Heart right ventricle (tissue), 16 donors: Measurements from ENCODE around the gene COX10. TPM values are rescaled to one million over a fixed set of nuclear protein-coding genes. Genes with fewer than 3 reads are reported as not detected.
A peak's percentile ranks its signal among the peaks of the same experiment; 100 is the strongest.

Experiments used
- ATAC-seq, 8 donors: fragments of 200-7000 bp; cut with Tn5 transposase; one replicate each; pipeline ENCODE4 v1.9.1; 2020; ENCODE audit warnings: mild to moderate bottlenecking in 8 of 8, moderate library complexity in 8 of 8, moderate number of reproducible peaks in 1 of 8
- DNase-seq, 2 donors: peaks; one replicate each; pipeline ENCODE4 v3.0.0-alpha.2; 2020
- H3K27ac ChIP-seq, 10 donors: fragments of 200-600 bp; sonication (generic) in 2 of 10; one replicate each; pipeline versions ENCODE4 v1.5.0 to v1.8.0; 2020 to 2022; ENCODE audit warnings: mild to moderate bottlenecking in 3 of 10
- H3K27me3 ChIP-seq, 7 donors: fragments of 200-600 bp; one replicate each; pipeline ENCODE4 v1.8.0; 2021 to 2022; ENCODE audit warnings: mild to moderate bottlenecking in 2 of 7
- H3K36me3 ChIP-seq, 9 donors: fragments of 200-600 bp; sonication (generic) in 1 of 9; one replicate each; pipeline versions ENCODE4 v1.5.0 to v1.8.0; 2020 to 2022; ENCODE audit warnings: mild to moderate bottlenecking in 2 of 9
- H3K4me1 ChIP-seq, 9 donors: fragments of 200-600 bp; sonication (generic) in 1 of 9; one replicate each; pipeline versions ENCODE4 v1.5.0 to v1.8.0; 2020 to 2022; ENCODE audit warnings: mild to moderate bottlenecking in 4 of 9
- H3K4me3 ChIP-seq, 10 donors: fragments of 200-600 bp; sonication (generic) in 2 of 10; one replicate each; pipeline versions ENCODE4 v1.5.0 to v1.8.0; 2020 to 2022; ENCODE audit warnings: mild to moderate bottlenecking in 7 of 10, moderate library complexity in 2 of 10
- H3K9me3 ChIP-seq, 11 donors: fragments of 200-600 bp in 10 of 11; sonication (generic) in 2 of 11; one replicate each; pipeline versions ENCODE4 v1.5.0 to v1.8.0; 2013 to 2022; ENCODE audit warnings: mild to moderate bottlenecking in 2 of 11, control low read depth in 1 of 11, moderate library complexity in 1 of 11
- WGBS, 2 donors: extraction: QIAGEN DNeasy Blood & Tissue Kit; methylation state at CpG; one replicate each; pipeline ENCODE4 v1.1.7; 2013; ENCODE audit warnings: inconsistent platforms in 1 of 2; 5-methylcytosine and 5-hydroxymethylcytosine counted together
- intact Hi-C, 10 donors: fragments of 100-400 bp; cut with DNase I; formaldehyde crosslinking; loops; one replicate each; pipeline versions ENCODE4 v1.11.1 to v1.14.2; 2022
- polyA plus RNA-seq, 2 donors: library from polyadenylated mRNA; stranded (reverse); fragments of 200-250 nt; gene quantifications; one replicate each; pipeline ENCODE4 v1.2.3, GENCODE V29; 2013
- total RNA-seq, 10 donors: library from RNA; stranded (reverse); fragmentation: NEBNext Ultra II Directional in 3 of 10; extraction: Animal tissue kit (Norgen Biotek cat#: 25700) in 3 of 10; gene quantifications; one replicate each; pipeline versions ENCODE4 v1.2.1 to v1.2.4, GENCODE V29; 2021 to 2023
- TF ChIP-seq, protein P1 (sequence below), 9 donors: fragments of 200-600 bp; sonication (generic) in 2 of 9; IDR thresholded peaks; one replicate each; pipeline versions ENCODE4 v1.5.0 to v1.8.0; 2021 to 2022; ENCODE audit warnings: antibody characterized with exemption in 9 of 9, mild to moderate bottlenecking in 5 of 9, moderate library complexity in 1 of 9
- donor health status: Arrhythmogenic right ventricular cardiomyopathy.
- donor health status: ischemic (EF 13 %, LVEDD 7.1; RV severe dilation, severe dysfunction).
- donor health status: healthy with polysubstance abuse.
- donor health status: DM: no; HTN: yes; CAD: no.
- donor health status: DM: no; HTN: no; CAD: no.
- donor health status: ischemic (EF 25% LVEDD 6.9; RV normal size, moderate dysfunction).
- donor health status: ischemic (EF 25% LVEDD 5.7; RV mildly dilated, moderate dysfunction).
- donor health status: healthy.
- donor health status: DM: yes; HTN: yes; CAD: no.
- donor health status: Ischemic cardiomyopathy.
- donor health status: ischemic (EF 35%, LVEDD 5.7; RV mildly dilated, moderate dysfunction).
- donor health status: nonischemic (EF 11% LVEDD 7.7; RV severe dilation, severe dysfunction).
- donor health status: DM: yes; HTN: yes; CAD: no.
- donor health status: PGD.
- donor health status: ischemic (EF 29% LVEDD 5.4; RV normal size, mild dysfunction).
- donor health status: nonischemic (EF 23%, LVEDD 6.1; RV moderate dilation, normal function).

The COX10 gene
- total and polyA plus RNA-seq, 12 donors, result 18.7 to 73.1 (median 54.0) TPM

DNA sequence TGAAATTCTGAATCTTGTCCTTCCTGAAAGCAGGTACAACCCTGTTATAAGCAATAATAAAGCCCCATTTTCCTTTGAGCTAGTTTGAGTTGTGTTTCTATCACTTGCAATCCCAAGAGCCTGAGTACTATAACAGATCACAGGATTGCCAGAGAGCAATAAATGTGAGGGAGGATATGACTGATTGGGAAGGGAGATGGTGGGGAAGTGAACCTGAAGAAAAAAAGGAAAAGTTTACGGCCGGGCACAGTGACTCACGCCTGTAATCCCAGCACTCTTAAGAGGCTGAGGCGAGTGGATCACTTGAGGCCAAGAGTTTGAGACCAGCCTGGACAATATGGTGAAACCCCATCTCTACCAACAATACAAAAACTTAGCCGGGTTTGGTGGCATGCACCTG lies 80.4 kb downstream of the COX10 start:
- 94% methylated on average over 5 of the region's 5 CpGs for WGBS, 2 donors
- H3K36me3 ChIP-seq, result no peaks in the 10 kb centered on the region

DNA sequence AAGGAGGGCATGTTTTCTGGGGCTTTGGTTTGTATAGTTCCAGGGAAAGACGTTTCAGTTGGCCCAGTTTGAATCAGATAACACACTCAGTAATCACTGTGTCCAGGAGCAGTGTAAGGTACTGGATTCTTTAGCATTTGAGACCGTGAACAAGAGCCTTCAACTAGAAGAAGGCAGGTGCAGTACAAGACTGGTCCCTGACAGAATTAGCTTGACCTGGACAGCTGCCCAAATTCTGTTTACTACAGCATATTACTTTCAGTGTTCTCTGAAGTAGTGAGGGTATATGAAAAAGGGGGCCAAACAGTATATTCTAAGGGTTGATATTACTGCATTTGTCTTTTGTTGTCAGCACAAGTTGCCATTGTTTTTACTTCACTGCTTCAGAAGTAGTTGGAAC lies 81.3 kb downstream of the COX10 start:
- TF ChIP-seq, protein P1, sequence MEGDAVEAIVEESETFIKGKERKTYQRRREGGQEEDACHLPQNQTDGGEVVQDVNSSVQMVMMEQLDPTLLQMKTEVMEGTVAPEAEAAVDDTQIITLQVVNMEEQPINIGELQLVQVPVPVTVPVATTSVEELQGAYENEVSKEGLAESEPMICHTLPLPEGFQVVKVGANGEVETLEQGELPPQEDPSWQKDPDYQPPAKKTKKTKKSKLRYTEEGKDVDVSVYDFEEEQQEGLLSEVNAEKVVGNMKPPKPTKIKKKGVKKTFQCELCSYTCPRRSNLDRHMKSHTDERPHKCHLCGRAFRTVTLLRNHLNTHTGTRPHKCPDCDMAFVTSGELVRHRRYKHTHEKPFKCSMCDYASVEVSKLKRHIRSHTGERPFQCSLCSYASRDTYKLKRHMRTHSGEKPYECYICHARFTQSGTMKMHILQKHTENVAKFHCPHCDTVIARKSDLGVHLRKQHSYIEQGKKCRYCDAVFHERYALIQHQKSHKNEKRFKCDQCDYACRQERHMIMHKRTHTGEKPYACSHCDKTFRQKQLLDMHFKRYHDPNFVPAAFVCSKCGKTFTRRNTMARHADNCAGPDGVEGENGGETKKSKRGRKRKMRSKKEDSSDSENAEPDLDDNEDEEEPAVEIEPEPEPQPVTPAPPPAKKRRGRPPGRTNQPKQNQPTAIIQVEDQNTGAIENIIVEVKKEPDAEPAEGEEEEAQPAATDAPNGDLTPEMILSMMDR (IDR thresholded peaks at IDR 0.05), result no peak
- H3K4me3 ChIP-seq, result no peak overlapping the region
- peaks cover 0 to 26% (median 0%) of the 10 kb centered on the region in 9 donors for H3K4me1 ChIP-seq
- intact Hi-C loops, result no loop called here
- DNase-seq (peak in 1 of 2 donors; percentile 6), ATAC-seq (no peak)
- H3K36me3 ChIP-seq, result no peaks in the 10 kb centered on the region
- WGBS, 2 donors, result 29 to 53% methylated on average over 2 of the region's 2 CpGs
- H3K27me3 ChIP-seq, result no peaks in the 10 kb centered on the region
- peaks cover 0 to 7% (median 0%) of the 10 kb centered on the region in 11 donors for H3K9me3 ChIP-seq
- no peak overlapping the region for H3K27ac ChIP-seq

More for the DNA sequence above, 80.4 kb downstream of the COX10 start:
- no peak for DNase-seq
- peaks cover 0 to 7% (median 0%) of the 10 kb centered on the region in 11 donors for H3K9me3 ChIP-seq
- no peak overlapping the region for H3K27ac ChIP-seq
- no peak for ATAC-seq
- no peak overlapping the region for H3K4me3 ChIP-seq
- intact Hi-C loops, result no loop called here
- TF ChIP-seq, protein P1 (IDR thresholded peaks at IDR 0.05), result no peak
- H3K27me3 ChIP-seq, result no peaks in the 10 kb centered on the region
- peaks cover 0 to 32% (median 0%) of the 10 kb centered on the region in 9 donors for H3K4me1 ChIP-seq

DNA sequence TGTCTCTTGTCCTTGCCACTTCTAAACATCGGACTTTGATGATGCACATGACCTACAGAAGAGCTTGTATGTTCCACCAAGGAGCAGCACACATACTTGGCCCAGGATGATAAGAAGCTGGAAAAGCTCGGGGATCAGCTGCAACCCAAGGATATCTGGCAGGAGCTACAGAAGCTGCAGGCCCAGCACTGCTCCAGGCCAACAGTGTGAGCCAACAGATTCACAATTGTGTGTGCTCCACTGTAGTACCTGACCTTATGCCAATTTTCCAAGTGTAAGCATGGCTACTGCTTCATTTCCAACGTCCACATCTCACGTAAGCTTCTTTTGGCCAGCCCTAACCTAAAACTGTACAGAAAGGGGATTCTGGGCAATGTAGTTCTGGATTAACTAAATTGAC lies 83.4 kb downstream of the COX10 start:
- Histone ChIP-seq H3K4me1 (peaks cover 0 to 26% (median 0%) of the 10 kb centered on the region in 9 donors), H3K9me3 (no peaks in the 10 kb centered on the region), H3K4me3 (no peak overlapping the region), H3K27me3 (no peaks in the 10 kb centered on the region), H3K36me3 (no peaks in the 10 kb centered on the region), H3K27ac (peak overlapping the region in 2 of 10 donors; percentile 8 to 30)
- peak; percentile 67 to 97 (median 91) for ATAC-seq
- 37% methylated on average over 4 of the region's 4 CpGs for WGBS, 2 donors
- peak; percentile 23 to 29 for DNase-seq
- TF ChIP-seq, protein P1 (IDR thresholded peaks at IDR 0.05), result no peak
- intact Hi-C loops, result no loop called here

DNA sequence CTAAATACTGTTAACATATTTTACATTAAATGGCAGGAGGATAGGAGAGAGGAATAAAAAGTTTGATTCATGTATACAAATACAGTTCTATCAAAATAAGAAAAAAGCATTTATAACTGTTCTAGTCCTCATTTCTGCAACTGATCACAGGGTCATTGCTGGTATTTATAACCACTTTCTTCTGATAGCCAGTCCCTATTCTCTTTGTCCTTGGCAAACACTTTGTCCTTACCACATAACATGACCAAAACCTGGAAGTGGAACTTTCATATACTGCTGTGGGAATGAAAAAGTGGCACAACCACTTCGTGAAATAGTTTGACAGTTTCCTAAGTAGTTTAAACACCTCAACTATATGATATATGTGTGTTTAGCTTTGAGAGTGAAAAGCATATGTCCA lies 84.1 kb downstream of the COX10 start:
- H3K4me1 ChIP-seq, result peaks cover 0 to 26% (median 0%) of the 10 kb centered on the region in 9 donors
- H3K9me3 ChIP-seq, result no peaks in the 10 kb centered on the region
- ATAC-seq, result peak in 3 of 8 donors; percentile 37 to 56 (median 56)
- no peaks in the 10 kb centered on the region for H3K36me3 ChIP-seq
- TF ChIP-seq, protein P1 (IDR thresholded peaks at IDR 0.05), result no peak
- no peak overlapping the region for H3K27ac ChIP-seq
- no peak for DNase-seq
- intact Hi-C loops, result no loop called here
- 67 to 73% methylated on average over 1 of the region's 1 CpG for WGBS, 2 donors
- no peak overlapping the region for H3K4me3 ChIP-seq
- H3K27me3 ChIP-seq, result no peaks in the 10 kb centered on the region
